Stimulated activated CD4-positive, alpha-beta T cell treated with anti-CD3 and anti-CD28 coated beads, Interleukin-15, amount 100 ng/mL, for 48 hours (primary cell): ENCODE results near the gene GJD2.

Source experiments
- DNase-seq, 2 donors: peaks; one replicate each; pipeline ENCODE4 v3.0.0-alpha.2; 2020; ENCODE audit warnings: low read depth in 2 of 2

GJD2 gene

DNA sequence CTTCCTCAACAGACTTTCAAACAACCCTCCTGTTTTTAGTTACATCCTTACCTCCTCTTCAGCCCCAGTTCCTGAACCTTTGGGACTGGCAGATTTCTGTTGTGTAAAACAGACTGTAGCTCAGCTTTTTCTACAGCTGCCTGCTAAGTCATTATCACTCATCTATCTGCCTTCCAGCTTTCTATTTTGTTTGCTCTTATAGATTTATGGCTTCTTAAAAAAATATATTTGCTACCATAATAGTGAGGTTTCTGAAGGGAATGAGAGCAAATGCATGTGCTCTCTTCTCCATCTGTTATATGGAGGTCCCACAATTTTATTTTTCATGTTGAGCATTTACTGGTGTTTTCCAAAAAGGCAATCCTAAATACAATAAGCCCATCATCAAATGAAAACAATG lies 18.2 kb upstream of the GJD2 start:
- no peak for DNase-seq

GRCh38 chr15:34772312-34772711 lies 17.5 kb upstream of the GJD2 start:
- no peak for DNase-seq

DNA sequence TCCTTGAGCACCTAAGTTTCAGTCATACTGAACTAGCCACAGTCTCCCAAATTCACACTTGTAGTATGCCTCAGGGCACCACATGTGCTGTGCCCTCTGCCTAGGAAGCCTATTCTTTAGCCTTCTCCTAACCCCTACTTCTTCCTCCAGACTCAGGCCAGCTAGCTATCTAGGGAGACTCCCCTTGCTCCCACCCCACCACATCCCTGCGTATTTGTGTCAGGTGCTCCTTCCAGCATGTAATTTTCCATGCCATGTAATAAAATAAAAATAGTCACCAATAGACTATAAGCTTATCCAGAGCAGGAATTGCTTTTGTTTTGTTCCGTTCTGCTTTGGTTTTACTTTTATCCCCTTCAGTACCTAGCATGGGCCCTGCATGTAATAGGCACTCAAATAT lies 14.9 kb upstream of the GJD2 start:
- no peak for DNase-seq

DNA sequence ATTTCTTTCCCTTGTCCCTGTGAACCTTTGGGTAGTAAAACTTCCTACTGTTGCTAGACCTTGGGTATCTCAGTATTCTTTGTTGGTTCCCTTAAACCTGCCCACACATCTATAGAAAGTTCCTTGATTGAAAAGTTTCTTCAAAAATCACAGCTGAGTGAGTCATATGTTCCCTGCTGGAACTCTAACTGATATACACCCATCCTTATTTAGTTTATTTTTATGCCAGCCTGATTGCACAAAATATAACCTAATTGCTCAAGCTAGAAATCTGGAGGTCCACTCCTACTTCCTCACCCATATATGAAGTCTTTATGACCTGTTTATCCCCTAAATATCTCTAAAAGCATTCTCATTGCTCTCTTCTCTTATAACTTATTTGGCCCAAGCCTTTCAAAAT lies 13.7 kb upstream of the GJD2 start:
- DNase-seq, result no peak

DNA sequence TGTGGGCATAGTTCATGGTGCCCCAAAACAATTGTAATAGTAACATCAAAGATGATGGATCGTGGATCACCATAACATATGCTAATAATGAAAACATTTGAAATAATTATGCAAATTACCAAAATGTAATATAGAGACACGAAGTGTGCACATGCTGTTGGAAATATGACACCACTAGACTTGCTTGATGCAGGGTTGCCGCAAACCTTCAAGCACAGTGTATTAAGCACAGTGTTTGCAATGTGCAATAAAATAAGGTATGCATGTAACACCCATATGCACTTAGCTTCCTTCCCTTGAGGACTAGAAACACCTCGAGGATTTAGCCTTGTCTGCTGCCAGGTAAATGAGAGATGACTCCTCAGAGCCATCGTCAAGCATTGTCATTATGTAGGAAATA lies 10.9 kb upstream of the GJD2 start:
- no peak for DNase-seq

- no peak for DNase-seq
These were observed 6.1 kb upstream of the GJD2 start for GRCh38 chr15:34760909-34761308.

- no peak for DNase-seq
These were observed 5.2 kb upstream of the GJD2 start for GRCh38 chr15:34759992-34760391.

DNA sequence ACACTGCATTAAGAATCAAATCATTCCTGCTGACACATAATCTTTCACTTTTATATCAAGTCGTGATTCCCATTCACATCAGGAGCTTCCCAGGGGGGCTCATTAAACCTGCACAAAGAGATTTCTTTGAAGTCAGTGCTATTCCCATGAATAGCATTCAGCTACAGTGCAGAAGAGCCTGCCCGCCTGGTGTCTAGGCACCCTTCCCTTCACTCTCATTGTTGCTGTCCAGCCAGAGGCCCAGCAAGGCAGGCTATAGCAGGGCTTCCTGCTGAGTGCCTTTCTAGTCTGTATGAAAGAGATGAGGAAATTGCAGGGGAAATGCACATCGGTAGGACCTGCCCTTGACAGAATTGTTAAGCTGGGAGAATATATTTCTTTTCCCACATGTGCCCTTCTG lies 4.5 kb upstream of the GJD2 start:
- DNase-seq, result no peak

GRCh38 chr15:34757262-34757661 lies 2.5 kb upstream of the GJD2 start:
- no peak for DNase-seq

- DNase-seq, result no peak
These were observed 598 bp upstream of the GJD2 start for GRCh38 chr15:34755419-34755773.

DNA sequence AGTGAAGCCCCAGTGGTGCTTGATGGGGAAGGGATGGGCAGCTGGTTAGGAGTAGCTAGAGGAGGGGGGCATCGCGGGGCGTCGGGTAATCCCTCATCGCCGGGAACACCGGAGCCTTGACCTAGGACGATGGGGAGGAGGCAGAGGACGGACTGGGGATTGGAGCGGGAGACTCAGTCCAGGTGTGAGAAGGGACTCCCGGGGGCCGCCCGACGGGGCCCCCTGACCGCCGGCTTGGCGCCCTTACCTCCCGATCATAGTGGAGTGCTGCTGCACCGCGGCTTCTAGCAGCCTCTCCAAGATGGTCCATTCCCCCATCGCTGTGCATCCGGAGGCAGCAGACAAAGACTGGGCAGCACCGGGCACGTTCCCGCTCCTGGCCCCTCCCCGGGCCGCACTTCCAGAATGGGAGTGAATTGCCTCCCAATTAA lies 612 bp downstream of the GJD2 start:
- DNase-seq, result no peak

DNA sequence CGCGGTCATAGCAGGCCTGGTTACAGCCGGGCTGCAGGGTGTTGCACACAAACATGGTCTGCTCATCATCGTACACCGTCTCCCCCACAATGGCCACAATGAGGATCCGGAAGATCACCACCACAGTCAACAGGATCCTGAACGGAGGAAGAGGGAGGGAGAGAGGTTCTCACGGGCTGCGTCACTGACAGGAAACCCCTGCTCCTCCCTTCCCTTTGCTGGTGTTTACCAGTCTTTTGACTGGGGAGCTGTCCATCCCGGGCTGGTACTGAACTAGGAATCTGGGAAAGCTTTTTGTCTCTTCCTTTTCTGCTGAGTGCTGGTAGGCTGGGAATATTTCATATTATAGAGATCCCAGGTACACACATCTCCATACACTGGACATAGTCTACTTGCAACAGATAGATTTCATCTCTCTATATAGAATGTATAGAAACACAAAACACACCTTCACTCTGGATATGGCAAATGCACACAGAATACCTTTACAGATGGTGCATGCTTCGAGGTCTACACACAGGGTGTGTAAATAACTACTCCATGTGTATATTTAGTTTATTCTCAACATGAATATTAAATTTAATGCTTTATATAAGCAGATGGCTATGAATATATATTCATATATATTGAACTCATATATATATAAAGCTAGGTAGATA lies 1.4 kb downstream of the GJD2 start:
- no peak for DNase-seq

DNA sequence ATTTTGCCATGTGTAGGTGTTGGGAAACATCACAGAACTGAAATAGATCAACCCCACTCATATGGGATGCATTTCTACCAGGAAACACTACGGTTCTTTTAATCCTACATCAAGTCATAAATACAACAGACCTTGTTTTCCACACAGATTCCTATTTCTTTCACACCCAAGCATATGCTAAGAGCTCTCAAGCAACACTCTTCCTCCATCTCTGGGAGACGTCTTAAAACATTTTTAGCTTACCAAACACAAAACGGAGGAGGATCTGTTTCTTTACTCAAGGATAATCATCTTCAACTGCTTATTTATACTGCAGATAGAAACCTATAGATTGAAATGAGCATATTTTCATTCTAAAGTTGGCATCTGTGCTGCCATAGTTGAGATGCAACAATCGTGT lies 5.1 kb downstream of the GJD2 start:
- no peak for DNase-seq

- no peak for DNase-seq
These were observed 15.5 kb downstream of the GJD2 start for GRCh38 chr15:34739346-34739745.

- no peak for DNase-seq
These were observed 16.8 kb downstream of the GJD2 start for GRCh38 chr15:34738002-34738401.

GRCh38 chr15:34737477-34737876 lies 17.3 kb downstream of the GJD2 start:
- DNase-seq, result no peak

- no peak for DNase-seq
These were observed 20.5 kb downstream of the GJD2 start for GRCh38 chr15:34734303-34734702.

DNA sequence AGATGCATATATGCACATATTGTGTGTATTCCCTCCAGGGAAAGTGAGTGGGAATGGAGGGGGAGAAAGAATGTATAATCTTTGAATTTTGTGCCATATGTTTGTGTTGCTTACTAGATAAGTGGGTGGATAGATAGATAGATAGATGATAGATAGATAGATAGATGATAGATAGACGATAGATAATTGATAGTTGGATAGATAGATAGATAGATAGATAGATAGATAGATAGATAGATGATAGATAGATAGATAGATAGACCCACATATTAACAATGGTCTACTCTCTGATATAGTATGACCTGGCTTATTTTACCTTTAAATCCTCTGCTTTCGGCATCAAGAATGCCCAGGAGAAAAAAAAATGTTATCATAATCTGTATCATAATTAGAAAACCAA lies 21.2 kb downstream of the GJD2 start:
- DNase-seq, result no peak

DNA sequence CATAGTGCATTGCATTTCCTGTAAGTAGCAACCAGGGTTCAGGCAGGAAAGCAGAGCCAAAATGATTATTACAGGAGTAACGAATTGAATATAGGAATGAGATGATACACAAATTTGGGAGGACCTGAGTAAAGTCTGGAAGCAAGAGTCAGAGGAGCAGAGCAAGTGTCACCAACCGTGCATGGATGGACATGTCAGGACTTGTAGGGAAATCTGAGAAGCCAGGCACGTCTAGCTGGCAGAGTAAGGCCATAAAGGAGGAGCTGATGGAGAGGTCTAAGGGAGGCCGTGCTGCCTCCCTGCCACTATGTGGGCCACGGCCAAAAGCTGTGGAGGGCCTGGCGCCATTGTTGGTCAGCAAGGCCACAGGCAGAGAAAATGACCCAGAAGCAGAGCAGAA lies 22.4 kb downstream of the GJD2 start:
- no peak for DNase-seq

- no peak for DNase-seq
These were observed 24.1 kb downstream of the GJD2 start for GRCh38 chr15:34730701-34731100.

GRCh38 chr15:34729886-34730285 lies 24.9 kb downstream of the GJD2 start:
- DNase-seq, result no peak

DNA sequence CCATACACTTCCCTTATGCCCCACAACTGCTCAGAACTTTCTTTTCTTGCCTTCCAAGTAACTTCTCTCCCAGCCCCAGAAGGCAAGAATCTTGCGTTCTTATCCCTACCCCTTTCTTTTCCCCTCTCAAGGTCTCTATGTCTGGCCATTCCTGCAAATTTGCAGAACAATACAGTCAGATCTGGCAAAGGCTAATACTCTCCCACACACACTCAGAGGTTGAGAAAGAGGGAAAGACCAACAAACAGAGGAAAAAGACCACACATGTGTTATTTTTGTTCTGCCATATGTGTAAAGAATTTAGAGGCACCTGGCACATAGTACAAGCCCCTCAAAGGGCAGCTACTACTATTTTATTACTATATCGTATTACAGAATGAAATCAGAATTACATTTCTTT lies 25.7 kb downstream of the GJD2 start:
- DNase-seq, result no peak

DNA sequence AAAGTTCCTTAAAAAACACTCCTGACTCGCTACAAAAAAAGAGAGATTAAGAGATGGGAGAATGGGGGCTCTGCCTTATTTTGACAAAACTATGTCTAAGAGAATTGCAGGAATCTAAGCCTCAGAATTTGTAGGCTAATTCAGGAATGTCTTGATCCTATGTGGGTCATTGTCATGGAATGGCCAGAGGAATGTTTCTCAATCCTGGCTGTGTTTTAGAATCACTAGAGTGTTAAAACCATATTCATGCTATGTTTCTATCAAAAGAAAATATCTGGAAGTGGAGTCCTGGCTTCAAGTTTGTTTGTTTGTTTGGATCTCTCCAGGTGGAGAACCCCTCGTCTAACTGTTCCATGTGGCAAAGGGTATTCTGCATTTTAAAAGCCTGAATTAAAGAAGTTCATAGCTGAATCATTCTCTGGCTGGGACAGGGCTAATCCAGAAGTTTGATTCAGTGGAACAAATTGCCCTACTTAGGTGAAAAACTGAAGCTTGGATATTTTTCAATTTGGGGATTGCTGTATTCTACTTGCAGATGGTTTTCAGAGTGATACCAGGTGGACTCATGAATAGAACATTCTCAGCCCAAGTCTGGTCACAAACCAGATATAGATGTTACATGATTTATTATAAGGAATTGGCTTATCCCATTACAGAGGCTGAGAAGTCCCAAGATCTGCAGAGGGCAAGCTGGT lies 28.2 kb downstream of the GJD2 start:
- no peak for DNase-seq

DNA sequence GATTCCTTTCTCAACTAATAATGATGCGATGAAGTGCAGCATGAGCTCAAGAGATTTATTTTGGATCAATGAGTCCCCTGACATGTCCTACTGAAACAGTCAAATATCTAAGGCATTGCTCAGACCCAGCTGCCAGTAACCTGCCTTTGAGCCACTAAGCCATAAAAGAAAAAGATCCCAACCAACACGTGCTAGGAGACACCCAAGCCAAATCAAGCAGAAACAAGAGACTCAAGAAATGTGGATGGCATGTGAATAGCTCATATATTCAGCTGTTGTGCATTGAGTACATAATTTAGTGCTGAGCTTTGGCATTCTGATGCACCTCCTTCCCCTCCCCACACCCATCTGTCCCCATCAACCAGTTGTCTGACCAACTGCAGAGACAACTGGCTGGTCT lies 29.2 kb downstream of the GJD2 start:
- DNase-seq, result no peak
